Head of caudate nucleus (tissue), 42 donors: ENCODE results near the gene SPATC1L.
"Not testable (repeated sequence)": the region's sequence is repeated elsewhere in the genome, so short reads cannot be mapped to it uniquely, and the experiment has no call there.

Experiments used
- DNase-seq, 42 donors: peaks; one replicate each; pipeline versions ENCODE4 v3.0.0 to v3.0.0-alpha.2; 2020 to 2021; ENCODE audit warnings: mixed read lengths in 7 of 42
- intact Hi-C: fragments of 100-400 bp; cut with DNase I; formaldehyde crosslinking; loops from one replicate; pipeline ENCODE4 v1.15.0; 2022

SPATC1L gene

DNA sequence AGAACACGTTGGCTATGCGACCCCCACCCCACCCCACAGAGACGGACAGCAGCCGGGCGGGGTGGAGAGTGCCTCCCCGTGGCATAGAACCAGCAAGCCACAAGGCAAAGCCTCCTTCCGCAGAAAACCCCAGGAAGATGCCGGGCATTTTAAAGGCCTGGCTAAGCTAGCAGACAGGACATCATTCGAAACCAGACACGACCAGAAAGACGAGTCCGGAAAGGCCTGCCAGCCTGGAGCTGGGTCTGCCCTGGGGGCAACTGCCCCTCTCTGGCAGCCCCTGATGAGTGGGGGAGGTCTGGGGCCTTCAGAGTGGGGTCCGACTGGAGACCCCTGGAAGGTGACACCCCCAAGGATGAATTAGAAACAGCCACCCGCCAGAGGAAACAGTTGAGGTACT lies 37.4 kb downstream of the SPATC1L start:
- DNase-seq: no peak
- intact Hi-C loops: loop anchor here (10.0 kb wide), 1 partner anchor 78 kb away; the partner anchor contains the start of gene LSS

GRCh38 chr21:46145840-46146691 lies 38.2 kb downstream of the SPATC1L start:
- DNase-seq: peak in 1 of 42 donors; percentile 0
- intact Hi-C loops: loop anchor here (10.0 kb wide), 1 partner anchor 79 kb away; the partner anchor contains the start of gene LSS

- intact Hi-C loops: loop anchor here (10.0 kb wide), 1 partner anchor 80 kb away; the partner anchor contains the start of gene LSS
- peak in 1 of 42 donors; percentile 1 for DNase-seq
Observed at GRCh38 chr21:46145159-46145839, 39.0 kb downstream of the SPATC1L start.

DNA sequence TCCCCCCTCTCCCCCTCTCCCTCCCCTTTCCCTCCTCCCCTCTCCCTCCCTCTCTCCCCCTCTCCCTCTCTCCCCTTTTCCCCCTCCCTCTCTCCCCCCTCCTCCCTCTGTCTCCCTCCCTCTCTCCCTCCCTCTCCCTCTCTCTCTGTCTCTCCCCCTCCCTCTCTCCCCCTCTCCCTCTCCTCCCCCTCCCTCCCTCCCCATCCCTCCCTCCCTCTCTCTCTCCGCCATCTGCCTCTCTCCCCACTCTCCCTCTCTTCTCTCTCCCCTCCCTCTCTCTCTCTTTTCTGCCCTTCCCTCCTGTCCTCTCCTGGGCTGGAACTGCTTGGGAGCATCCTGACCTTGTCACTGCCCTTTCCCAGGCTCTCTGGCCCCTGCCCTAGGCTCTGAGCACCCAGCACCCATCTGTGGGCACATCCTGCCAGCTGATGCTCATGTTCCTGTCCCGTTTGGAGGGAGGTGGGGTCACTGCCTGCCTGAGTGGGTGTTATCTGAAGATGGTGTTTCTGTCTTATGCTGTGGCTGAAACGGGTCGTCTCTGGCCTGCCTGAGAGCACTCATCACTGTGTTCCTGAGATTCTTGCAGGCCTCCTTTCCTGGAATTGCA lies 39.7 kb downstream of the SPATC1L start:
- peak in 7 of 42 donors; percentile 14 to 70 (median 44) for DNase-seq
- intact Hi-C loops: loop anchor here (10.0 kb wide), 1 partner anchor 80 kb away; the partner anchor contains the start of gene LSS

DNA sequence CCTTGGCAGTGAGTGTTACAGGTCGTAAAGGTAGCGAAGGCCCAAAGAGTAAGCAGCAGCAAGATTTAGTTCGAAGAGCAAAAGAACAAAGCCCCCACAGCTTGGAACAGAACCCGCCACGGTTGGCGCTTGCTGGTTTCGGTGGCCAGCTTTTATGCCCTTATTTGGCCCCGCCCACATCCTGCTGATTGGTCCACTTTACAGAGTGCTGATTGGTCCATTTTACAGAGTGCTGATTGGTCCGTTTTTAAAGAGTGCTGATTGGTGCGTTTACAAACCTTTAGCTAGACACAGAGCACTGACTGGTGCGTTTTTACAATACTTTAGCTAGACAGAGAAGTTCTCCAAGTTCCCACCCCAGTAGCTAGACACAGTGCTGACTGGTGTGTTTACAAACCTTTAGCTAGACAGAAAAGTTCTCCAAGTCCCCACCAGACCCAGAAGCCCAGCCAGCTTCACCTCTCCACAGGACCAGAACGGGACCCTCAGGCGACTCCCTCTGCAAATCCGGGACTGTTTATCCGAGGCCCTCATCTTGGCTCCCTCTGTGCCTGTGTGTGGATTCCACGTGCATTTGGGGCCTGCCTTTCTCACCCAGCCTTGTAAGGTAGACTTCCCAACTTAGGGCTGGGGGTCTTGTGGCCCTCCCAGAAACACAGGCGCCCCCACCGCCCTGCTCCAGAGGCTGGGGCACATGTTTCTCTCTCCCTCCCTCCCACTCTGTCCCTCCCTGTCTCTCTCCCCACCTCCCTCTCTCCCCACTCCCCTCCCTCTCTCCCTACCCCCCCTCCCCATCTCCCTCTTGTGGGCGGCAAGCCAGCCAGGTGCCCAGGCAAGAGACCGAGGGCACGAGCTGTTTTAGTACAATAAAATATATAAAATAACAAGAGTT lies 41.4 kb downstream of the SPATC1L start:
- intact Hi-C loops: loop anchor here (10.0 kb wide), 1 partner anchor 82 kb away; the partner anchor contains the start of gene LSS
- DNase-seq: peak in 1 of 42 donors; percentile 0

DNA sequence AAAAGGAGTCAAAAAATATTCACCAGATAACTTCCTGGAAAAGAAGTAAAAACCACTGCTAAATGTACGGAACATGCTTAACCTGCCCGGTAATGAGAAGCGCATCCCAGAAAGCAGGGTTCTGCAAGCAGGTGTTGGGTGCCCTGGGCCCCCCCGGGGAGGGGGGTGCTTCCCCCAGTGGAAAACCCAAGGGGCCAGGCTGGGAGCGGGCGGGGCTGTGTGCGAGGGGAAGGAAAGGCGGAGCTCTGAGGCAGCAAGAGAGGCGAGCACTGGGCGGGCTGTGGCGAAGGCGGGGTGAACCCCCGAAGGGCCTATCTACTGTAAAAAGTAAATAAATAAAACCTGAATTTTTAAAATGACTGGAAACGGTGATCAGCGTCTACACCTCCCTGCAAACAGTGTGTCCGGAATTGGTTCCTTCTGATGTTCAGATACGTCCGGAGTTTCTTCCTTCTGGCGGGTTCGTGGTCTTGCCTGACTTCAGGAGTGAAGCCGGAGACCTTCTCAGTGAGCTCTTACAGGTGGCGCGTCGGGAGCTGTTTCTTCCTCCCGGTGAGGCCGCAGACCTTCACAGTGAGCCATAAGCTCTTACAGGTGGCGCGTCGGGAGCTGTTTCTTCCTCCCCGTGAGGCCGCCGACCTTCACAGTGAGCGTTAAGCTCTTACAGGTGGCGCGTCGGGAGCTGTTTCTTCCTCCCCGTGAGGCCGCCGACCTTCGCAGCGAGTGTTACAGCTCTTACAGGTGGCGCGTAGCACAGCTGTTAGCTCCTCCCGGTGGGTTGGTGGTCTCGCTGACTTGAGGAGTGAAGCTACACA lies 42.3 kb downstream of the SPATC1L start:
- no peak for DNase-seq
- intact Hi-C loops: loop anchor here (10.0 kb wide), 1 partner anchor 83 kb away; the partner anchor contains the start of gene LSS

GRCh38 chr21:46140352-46141003 lies 43.8 kb downstream of the SPATC1L start:
- not testable (repeated sequence) for DNase-seq

GRCh38 chr21:46139686-46140085 lies 44.6 kb downstream of the SPATC1L start:
- no peak for DNase-seq

More at GRCh38 chr21:46140352-46141003, 43.8 kb downstream of the SPATC1L start:
- intact Hi-C loops: loop anchor here (10.0 kb wide), 1 partner anchor 84 kb away; the partner anchor contains the start of gene LSS

GRCh38 chr21:46138383-46138970 lies 45.8 kb downstream of the SPATC1L start:
- intact Hi-C loops: no loop called here
- no peak for DNase-seq

More at GRCh38 chr21:46139686-46140085, 44.6 kb downstream of the SPATC1L start:
- intact Hi-C loops: loop anchor here (10.0 kb wide), 1 partner anchor 85 kb away; the partner anchor contains the start of gene LSS

GRCh38 chr21:46137908-46138307 lies 46.4 kb downstream of the SPATC1L start:
- intact Hi-C loops: no loop called here
- DNase-seq: no peak

GRCh38 chr21:46136739-46137349 lies 47.4 kb downstream of the SPATC1L start:
- no peak for DNase-seq

DNA sequence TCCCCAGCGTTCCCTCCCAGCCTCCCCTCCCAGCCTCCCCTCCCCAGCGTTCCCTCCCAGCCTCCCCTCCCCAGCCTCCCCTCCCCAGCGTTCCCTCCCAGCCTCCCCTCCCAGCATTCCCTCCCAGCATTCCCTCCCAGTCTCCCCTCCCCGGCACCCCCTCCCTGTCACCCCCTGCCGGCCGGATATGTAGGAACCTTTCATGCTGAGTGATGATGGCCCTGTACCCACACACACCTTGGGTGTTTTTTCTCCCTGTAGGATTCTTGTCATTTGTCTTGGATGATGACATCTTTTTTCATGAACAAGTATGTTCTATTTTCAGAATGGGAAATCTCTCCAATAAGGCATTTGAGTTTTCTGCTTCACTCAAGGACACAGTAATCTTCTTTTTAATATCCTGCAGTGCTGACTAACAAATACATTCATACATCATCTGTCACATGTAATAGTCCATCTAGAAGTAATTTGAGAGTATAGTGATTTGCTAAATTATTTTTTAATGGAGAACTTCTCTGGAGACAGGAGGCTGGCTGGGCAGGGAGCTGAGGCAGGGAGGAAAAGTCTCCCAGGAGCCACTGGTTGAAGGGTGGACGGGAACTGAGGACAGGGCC lies 48.4 kb downstream of the SPATC1L start:
- peak in 1 of 42 donors; percentile 10 for DNase-seq
- intact Hi-C loops: no loop called here

More at GRCh38 chr21:46136739-46137349, 47.4 kb downstream of the SPATC1L start:
- intact Hi-C loops: no loop called here

DNA sequence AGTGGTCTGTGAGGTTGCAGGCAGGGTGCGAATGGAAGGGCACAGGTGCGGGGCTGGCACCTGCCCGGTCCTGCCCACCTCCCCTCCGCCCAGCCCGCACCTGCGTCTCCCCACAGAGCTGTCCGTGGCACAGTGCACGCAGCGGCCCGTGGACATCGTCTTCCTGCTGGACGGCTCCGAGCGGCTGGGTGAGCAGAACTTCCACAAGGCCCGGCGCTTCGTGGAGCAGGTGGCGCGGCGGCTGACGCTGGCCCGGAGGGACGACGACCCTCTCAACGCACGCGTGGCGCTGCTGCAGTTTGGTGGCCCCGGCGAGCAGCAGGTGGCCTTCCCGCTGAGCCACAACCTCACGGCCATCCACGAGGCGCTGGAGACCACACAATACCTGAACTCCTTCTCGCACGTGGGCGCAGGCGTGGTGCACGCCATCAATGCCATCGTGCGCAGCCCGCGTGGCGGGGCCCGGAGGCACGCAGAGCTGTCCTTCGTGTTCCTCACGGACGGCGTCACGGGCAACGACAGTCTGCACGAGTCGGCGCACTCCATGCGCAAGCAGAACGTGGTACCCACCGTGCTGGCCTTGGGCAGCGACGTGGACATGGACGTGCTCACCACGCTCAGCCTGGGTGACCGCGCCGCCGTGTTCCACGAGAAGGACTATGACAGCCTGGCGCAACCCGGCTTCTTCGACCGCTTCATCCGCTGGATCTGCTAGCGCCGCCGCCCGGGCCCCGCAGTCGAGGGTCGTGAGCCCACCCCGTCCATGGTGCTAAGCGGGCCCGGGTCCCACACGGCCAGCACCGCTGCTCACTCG lies 52.2 kb downstream of the SPATC1L start:
- no peak for DNase-seq
- intact Hi-C loops: no loop called here

DNA sequence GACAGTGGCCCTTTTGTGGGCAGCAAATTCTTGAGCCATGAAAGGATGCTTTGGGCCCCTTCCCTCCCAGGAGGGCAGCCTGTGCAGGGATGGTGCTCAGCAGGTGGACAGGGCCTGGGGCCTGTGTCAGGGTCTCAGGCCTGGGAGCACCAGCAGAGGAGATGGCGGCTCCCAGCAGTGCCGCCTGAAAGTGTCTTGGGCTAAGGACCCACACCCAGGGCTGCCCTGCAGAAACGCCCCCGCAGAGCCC lies 52.7 kb downstream of the SPATC1L start:
- DNase-seq: no peak
- intact Hi-C loops: no loop called here
